ENCODE results near the gene THSD4. TPM values are rescaled to one million over a fixed set of nuclear protein-coding genes. Genes with fewer than 3 reads are reported as not detected.

THSD4 gene
- total RNA-seq, 1 experiment from 2014 or later: 29.3 TPM

DNA sequence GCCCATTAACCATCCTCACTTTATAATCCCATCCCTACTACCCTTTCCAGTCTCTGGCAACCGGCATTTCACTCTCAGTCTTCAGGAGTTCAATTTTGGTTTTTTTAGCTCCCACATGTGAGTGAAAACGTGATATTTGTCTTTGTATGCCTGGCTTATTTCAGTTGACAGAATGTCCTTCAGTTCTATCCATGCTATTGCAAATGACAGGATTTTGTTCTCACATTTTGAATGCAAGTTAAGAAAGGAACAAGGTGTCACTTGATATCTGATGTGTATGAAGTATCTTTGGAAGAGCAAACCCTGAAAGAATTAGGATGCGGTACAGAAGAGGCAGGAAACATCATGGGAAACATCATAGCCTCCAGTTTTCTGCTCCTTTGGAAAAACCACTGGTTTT lies 298.1 kb downstream of the THSD4 start:
- Histone ChIP-seq H3F3A (ENCODE audit: insufficient read depth, low read depth) (no peaks in the 10 kb centered on the region), H3K4me1 (replicated peaks; ENCODE audit: insufficient read depth) (no peaks in the 10 kb centered on the region), H2AFZ (no peak overlapping the region), H3K36me3 (ENCODE audit: low read depth) (no peaks in the 10 kb centered on the region), H3K79me2 (ENCODE audit: low read depth) (no peaks in the 10 kb centered on the region), H3K27me3 (ENCODE audit: insufficient read depth, low read depth) (no peaks in the 10 kb centered on the region), H3K4me3 (no peak overlapping the region), H3K27ac (no peak overlapping the region), H3K9me3 (ENCODE audit: insufficient read depth, low read depth) (no peaks in the 10 kb centered on the region), H4K20me1 (ENCODE audit: insufficient read depth) (no peaks in the 10 kb centered on the region), H3K9me2 (ENCODE audit: insufficient read depth) (no peaks in the 10 kb centered on the region), H3K4me2 (no peak overlapping the region)
- CTCF ChIA-PET: no interaction called here
- intact Hi-C loops (cut with micrococcal nuclease; ENCODE audit: unreplicated experiment): no loop called here
- POLR2A ChIA-PET (ENCODE audit: unreplicated experiment): no interaction called here
- no peak for DNase-seq
- BruUV-seq (replicated peaks): no TSS peak
- TF ChIP-seq, protein P1, sequence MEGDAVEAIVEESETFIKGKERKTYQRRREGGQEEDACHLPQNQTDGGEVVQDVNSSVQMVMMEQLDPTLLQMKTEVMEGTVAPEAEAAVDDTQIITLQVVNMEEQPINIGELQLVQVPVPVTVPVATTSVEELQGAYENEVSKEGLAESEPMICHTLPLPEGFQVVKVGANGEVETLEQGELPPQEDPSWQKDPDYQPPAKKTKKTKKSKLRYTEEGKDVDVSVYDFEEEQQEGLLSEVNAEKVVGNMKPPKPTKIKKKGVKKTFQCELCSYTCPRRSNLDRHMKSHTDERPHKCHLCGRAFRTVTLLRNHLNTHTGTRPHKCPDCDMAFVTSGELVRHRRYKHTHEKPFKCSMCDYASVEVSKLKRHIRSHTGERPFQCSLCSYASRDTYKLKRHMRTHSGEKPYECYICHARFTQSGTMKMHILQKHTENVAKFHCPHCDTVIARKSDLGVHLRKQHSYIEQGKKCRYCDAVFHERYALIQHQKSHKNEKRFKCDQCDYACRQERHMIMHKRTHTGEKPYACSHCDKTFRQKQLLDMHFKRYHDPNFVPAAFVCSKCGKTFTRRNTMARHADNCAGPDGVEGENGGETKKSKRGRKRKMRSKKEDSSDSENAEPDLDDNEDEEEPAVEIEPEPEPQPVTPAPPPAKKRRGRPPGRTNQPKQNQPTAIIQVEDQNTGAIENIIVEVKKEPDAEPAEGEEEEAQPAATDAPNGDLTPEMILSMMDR (conservative IDR thresholded peaks at IDR 0.05): no peak
- TF ChIP-seq EZH2 (IDR thresholded peaks at IDR 0.05; ENCODE audit: low read depth): no peak

DNA sequence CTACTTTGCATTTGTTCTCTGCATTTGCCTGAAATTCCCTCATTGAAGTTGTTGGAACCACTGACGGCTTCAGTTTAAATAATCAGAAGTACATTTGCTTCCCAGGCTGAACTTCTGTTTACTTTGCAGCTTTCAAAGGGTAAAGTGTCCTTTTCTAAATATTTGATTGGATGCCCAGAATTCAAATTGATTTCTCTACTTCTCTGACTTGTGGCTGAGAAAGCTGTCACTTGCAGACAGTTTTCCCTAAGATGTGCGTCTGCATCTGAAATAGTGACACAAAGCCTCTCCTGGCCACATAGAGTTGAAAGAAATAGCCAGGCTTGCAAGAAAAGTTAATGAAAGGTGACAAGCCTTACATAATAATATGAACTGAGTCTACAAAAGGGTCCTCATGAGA lies 299.6 kb downstream of the THSD4 start:
- Histone ChIP-seq H3K27ac (no peak overlapping the region), H4K20me1 (ENCODE audit: insufficient read depth) (no peaks in the 10 kb centered on the region), H3K9me3 (ENCODE audit: insufficient read depth, low read depth) (no peaks in the 10 kb centered on the region), H3K36me3 (ENCODE audit: low read depth) (no peaks in the 10 kb centered on the region), H3K4me1 (replicated peaks; ENCODE audit: insufficient read depth) (no peaks in the 10 kb centered on the region), H3K9me2 (ENCODE audit: insufficient read depth) (no peaks in the 10 kb centered on the region), H3K4me3 (no peak overlapping the region), H3F3A (ENCODE audit: insufficient read depth, low read depth) (no peaks in the 10 kb centered on the region), H2AFZ (no peak overlapping the region), H3K4me2 (no peak overlapping the region), H3K79me2 (ENCODE audit: low read depth) (no peaks in the 10 kb centered on the region), H3K27me3 (ENCODE audit: insufficient read depth, low read depth) (no peaks in the 10 kb centered on the region)
- no peak for DNase-seq
- no peak for TF ChIP-seq EZH2 (IDR thresholded peaks at IDR 0.05; ENCODE audit: low read depth)
- TF ChIP-seq, protein P1 (conservative IDR thresholded peaks at IDR 0.05): no peak
- no TSS peak for BruUV-seq (replicated peaks)
- ChIA-PET CTCF (no interaction called here), POLR2A (ENCODE audit: unreplicated experiment) (no interaction called here)
- intact Hi-C loops (cut with micrococcal nuclease; ENCODE audit: unreplicated experiment): no loop called here

DNA sequence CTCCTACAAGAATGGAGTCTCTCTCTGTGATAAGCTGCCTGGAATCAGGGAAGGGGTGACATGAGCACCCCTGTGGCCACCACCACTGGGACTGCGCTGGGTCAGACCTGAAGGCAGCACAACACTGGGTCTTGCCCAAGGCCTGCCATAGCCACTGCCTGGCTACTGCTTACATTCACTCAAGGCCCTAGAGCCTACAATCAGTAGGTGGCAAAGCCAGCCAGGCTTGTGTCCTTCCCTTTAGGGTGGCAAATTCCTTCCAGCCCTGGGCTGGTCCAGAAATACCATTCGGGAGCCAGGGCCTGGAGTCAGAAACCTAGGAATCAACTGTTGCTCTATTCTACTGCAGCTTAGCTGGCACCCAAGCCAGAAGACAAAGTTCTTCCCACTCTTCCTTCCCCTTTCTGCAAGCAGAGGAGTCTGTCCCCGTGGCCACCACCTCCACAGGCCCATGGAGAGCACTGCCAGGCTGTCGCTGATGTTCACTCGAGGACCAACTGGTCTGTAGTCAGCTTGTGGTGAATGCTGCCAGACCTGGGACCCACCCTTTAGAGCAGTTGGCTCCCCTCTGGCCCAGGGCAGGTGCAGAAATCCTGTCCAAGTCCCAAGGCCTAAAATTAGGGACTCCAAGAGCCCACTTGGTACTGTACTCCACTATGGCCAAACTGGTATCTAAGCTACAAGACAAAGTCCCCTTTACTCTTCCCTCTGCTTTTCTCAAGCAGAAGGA lies 307.4 kb downstream of the THSD4 start:
- POLR2A ChIA-PET (ENCODE audit: unreplicated experiment): no interaction called here
- no peak for DNase-seq
- Histone ChIP-seq H3K27ac (no peak overlapping the region), H3K27me3 (ENCODE audit: insufficient read depth, low read depth) (no peaks in the 10 kb centered on the region), H3K79me2 (ENCODE audit: low read depth) (no peaks in the 10 kb centered on the region), H3K4me1 (replicated peaks; ENCODE audit: insufficient read depth) (no peaks in the 10 kb centered on the region), H3K36me3 (ENCODE audit: low read depth) (no peaks in the 10 kb centered on the region), H3F3A (ENCODE audit: insufficient read depth, low read depth) (no peaks in the 10 kb centered on the region), H3K9me3 (ENCODE audit: insufficient read depth, low read depth) (no peaks in the 10 kb centered on the region), H2AFZ (no peak overlapping the region), H3K4me3 (no peak overlapping the region), H3K9me2 (ENCODE audit: insufficient read depth) (no peaks in the 10 kb centered on the region), H4K20me1 (ENCODE audit: insufficient read depth) (no peaks in the 10 kb centered on the region), H3K4me2 (no peak overlapping the region)
- TF ChIP-seq, protein P1 (conservative IDR thresholded peaks at IDR 0.05): no peak
- TF ChIP-seq EZH2 (IDR thresholded peaks at IDR 0.05; ENCODE audit: low read depth): no peak
- CTCF ChIA-PET: no interaction called here
- no TSS peak for BruUV-seq (replicated peaks)
- intact Hi-C loops (cut with micrococcal nuclease; ENCODE audit: unreplicated experiment): no loop called here
